ENCODE measurements around the gene PHLPP1.
A peak's percentile ranks its signal among the peaks of the same experiment; 100 is the strongest.

- TF ChIP-seq, protein P1, sequence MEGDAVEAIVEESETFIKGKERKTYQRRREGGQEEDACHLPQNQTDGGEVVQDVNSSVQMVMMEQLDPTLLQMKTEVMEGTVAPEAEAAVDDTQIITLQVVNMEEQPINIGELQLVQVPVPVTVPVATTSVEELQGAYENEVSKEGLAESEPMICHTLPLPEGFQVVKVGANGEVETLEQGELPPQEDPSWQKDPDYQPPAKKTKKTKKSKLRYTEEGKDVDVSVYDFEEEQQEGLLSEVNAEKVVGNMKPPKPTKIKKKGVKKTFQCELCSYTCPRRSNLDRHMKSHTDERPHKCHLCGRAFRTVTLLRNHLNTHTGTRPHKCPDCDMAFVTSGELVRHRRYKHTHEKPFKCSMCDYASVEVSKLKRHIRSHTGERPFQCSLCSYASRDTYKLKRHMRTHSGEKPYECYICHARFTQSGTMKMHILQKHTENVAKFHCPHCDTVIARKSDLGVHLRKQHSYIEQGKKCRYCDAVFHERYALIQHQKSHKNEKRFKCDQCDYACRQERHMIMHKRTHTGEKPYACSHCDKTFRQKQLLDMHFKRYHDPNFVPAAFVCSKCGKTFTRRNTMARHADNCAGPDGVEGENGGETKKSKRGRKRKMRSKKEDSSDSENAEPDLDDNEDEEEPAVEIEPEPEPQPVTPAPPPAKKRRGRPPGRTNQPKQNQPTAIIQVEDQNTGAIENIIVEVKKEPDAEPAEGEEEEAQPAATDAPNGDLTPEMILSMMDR (conservative IDR thresholded peaks at IDR 0.05; ENCODE audit: low read length): peak; percentile 66
- no peak for TF ChIP-seq EZH2phosphoT487 (IDR thresholded peaks at IDR 0.05; ENCODE audit: borderline replicate concordance, low read depth, low read length)
These were observed 488 bp upstream of the PHLPP1 start for GRCh38 chr18:62714671-62715435.

All from OCI-LY7 (cell line).